Tibial nerve (tissue), 4 donors: ENCODE measurements around the gene ZBTB47.

Experiments used
- CTCF ChIP-seq, 5 experiments: fragments of 200-600 bp in 3 of 5; fragments of 450-650 bp in 2 of 5; sonication (generic) in 3 of 5; IDR thresholded peaks; one replicate each; pipeline ENCODE4 v1.5.1; 2016 to 2019; ENCODE audit warnings: antibody characterized with exemption in 5 of 5, mild to moderate bottlenecking in 3 of 5, moderate library complexity in 2 of 5
- EP300 ChIP-seq, 2 donors: sonication (generic); formaldehyde crosslinking; IDR thresholded peaks; one replicate each; pipeline ENCODE4 v1.6.1; 2017; ENCODE audit warnings: antibody characterized with exemption in 2 of 2, mild to moderate bottlenecking in 1 of 2
- POLR2A ChIP-seq, 2 donors: fragments of 450-650 bp; IDR thresholded peaks; one replicate each; pipeline ENCODE4 v1.6.1; 2017; ENCODE audit warnings: antibody characterized with exemption in 2 of 2, mild to moderate bottlenecking in 2 of 2, moderate library complexity in 2 of 2

- TF ChIP-seq CTCF (IDR thresholded peaks at IDR 0.05) (no peak), POLR2A (IDR thresholded peaks at IDR 0.05) (no peak), EP300 (IDR thresholded peaks at IDR 0.05) (no peak)
These were observed 49.6 kb downstream of the ZBTB47 start for GRCh38 chr3:42702982-42703694.
